GM12873 (cell line): ENCODE data around the gene RAB31.

Experiments used
- TF ChIP-seq, protein P1 (sequence below): IDR thresholded peaks from 2 replicates; pipeline ENCODE4 v1.5.1; 2012; ENCODE audit warnings: low read depth, mild to moderate bottlenecking, moderate library complexity, low read length, control low read depth; ENCODE audit not compliant: insufficient read depth; ENCODE audit errors: missing control alignments

RAB31 gene

GRCh38 chr18:9695605-9696004 is 12.5 kb upstream of the RAB31 start:
- TF ChIP-seq, protein P1, sequence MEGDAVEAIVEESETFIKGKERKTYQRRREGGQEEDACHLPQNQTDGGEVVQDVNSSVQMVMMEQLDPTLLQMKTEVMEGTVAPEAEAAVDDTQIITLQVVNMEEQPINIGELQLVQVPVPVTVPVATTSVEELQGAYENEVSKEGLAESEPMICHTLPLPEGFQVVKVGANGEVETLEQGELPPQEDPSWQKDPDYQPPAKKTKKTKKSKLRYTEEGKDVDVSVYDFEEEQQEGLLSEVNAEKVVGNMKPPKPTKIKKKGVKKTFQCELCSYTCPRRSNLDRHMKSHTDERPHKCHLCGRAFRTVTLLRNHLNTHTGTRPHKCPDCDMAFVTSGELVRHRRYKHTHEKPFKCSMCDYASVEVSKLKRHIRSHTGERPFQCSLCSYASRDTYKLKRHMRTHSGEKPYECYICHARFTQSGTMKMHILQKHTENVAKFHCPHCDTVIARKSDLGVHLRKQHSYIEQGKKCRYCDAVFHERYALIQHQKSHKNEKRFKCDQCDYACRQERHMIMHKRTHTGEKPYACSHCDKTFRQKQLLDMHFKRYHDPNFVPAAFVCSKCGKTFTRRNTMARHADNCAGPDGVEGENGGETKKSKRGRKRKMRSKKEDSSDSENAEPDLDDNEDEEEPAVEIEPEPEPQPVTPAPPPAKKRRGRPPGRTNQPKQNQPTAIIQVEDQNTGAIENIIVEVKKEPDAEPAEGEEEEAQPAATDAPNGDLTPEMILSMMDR, result no peak

GRCh38 chr18:9696112-9696511 is 12.0 kb upstream of the RAB31 start:
- TF ChIP-seq, protein P1, result no peak

DNA sequence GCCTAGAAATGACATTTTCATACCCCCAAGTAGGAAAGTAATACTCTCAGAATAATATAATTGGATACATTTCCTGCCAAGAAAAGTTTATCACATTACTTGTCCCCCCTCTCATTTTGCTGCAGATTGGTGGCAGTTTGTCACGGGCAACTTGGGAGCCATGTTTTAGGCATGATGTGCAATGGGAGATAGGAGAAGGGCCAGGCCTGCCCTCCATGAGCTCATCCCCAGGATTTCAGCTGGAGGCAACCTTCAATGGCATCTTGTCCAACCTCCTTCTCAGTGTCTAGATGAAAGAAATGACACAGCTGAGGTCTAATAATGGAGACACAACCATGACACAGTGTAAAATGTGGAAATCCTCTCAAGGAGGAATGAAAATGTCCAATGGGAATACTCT is 11.4 kb upstream of the RAB31 start:
- TF ChIP-seq, protein P1, result no peak

- TF ChIP-seq, protein P1, result no peak
Observed at GRCh38 chr18:9697121-9697520, 11.0 kb upstream of the RAB31 start.

DNA sequence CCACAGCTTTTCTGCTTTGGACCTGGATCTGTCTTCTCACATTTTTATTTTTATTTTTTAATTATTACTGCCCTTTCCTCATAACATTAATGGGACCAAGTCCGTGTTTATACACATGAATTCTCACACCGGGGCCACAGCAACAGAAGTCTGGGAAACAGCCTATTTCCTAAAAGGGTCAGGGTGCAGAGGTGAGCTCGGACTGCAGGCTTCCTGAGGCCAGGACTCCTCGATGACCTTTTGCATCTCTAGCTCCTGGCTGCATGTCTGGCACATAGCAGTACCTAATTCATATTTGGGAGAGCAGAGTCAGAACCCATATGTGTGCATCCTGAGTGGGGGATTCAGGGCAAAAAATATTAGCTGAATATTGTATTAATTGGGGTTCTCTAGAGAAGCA is 9.6 kb upstream of the RAB31 start:
- TF ChIP-seq, protein P1, result no peak

- TF ChIP-seq, protein P1, result no peak
Observed at GRCh38 chr18:9700261-9700796, 7.8 kb upstream of the RAB31 start.

- TF ChIP-seq, protein P1, result no peak
Observed at GRCh38 chr18:9701609-9702349, 6.3 kb upstream of the RAB31 start.
